Left renal pelvis (tissue), 4 donors: ENCODE measurements around the gene SOBP. TPM values are rescaled to one million over a fixed set of nuclear protein-coding genes. Genes with fewer than 3 reads are reported as not detected.
"Not testable (repeated sequence)": the region's sequence is repeated elsewhere in the genome, so short reads cannot be mapped to it uniquely, and the experiment has no call there.

Experiments
- DNase-seq, 4 donors: peaks; one replicate each; pipeline ENCODE4 v3.0.0-alpha.2; 2013; ENCODE audit warnings: low read depth in 4 of 4, low spot score in 3 of 4
- polyA plus RNA-seq, 4 donors: library from polyadenylated mRNA; unstranded; fragments of 120-200 nt; gene quantifications; one replicate each; pipeline ENCODE4 v1.2.1, GENCODE V29; 2013; ENCODE audit not compliant: insufficient read length in 4 of 4

SOBP gene
- polyA plus RNA-seq, 4 donors, result 12.1 to 31.7 (median 14.5) TPM

- no peak for DNase-seq
These were observed 57.0 kb downstream of the SOBP start for GRCh38 chr6:107546691-107547450.

- no peak for DNase-seq
These were observed 57.5 kb downstream of the SOBP start for GRCh38 chr6:107547451-107547840.

- no peak for DNase-seq
These were observed 60.4 kb downstream of the SOBP start for GRCh38 chr6:107550241-107550840.

- DNase-seq, result no peak
These were observed 61.0 kb downstream of the SOBP start for GRCh38 chr6:107550906-107551305.

- DNase-seq, result not testable (repeated sequence)
These were observed 63.2 kb downstream of the SOBP start for GRCh38 chr6:107553121-107553520.

GRCh38 chr6:107554326-107554725 lies 64.4 kb downstream of the SOBP start:
- DNase-seq, result no peak

- DNase-seq, result no peak
These were observed 65.0 kb downstream of the SOBP start for GRCh38 chr6:107554918-107555317.

- no peak for DNase-seq
These were observed 65.5 kb downstream of the SOBP start for GRCh38 chr6:107555449-107555848.

- no peak for DNase-seq
These were observed 66.2 kb downstream of the SOBP start for GRCh38 chr6:107556082-107556481.

- no peak for DNase-seq
These were observed 67.8 kb downstream of the SOBP start for GRCh38 chr6:107557698-107558097.

GRCh38 chr6:107560657-107561056 lies 70.7 kb downstream of the SOBP start:
- no peak for DNase-seq

GRCh38 chr6:107561306-107561705 lies 71.4 kb downstream of the SOBP start:
- no peak for DNase-seq

GRCh38 chr6:107563694-107564588 lies 74.0 kb downstream of the SOBP start:
- DNase-seq, result no peak

GRCh38 chr6:107564589-107564951 lies 74.7 kb downstream of the SOBP start:
- no peak for DNase-seq

- DNase-seq, result no peak
These were observed 75.3 kb downstream of the SOBP start for GRCh38 chr6:107565165-107565723.

GRCh38 chr6:107567643-107568042 lies 77.7 kb downstream of the SOBP start:
- DNase-seq, result no peak

- DNase-seq, result no peak
These were observed 79.6 kb downstream of the SOBP start for GRCh38 chr6:107569473-107569872.

GRCh38 chr6:107571354-107571753 lies 81.4 kb downstream of the SOBP start:
- no peak for DNase-seq

- DNase-seq, result no peak
These were observed 83.0 kb downstream of the SOBP start for GRCh38 chr6:107572886-107573285.

- DNase-seq, result no peak
These were observed 84.9 kb downstream of the SOBP start for GRCh38 chr6:107574856-107575255.

- DNase-seq, result no peak
These were observed 86.9 kb downstream of the SOBP start for GRCh38 chr6:107576852-107577251.
